ENCODE data around the gene RHPN2.
"Not testable (repeated sequence)": the region's sequence is repeated elsewhere in the genome, so short reads cannot be mapped to it uniquely, and the experiment has no call there.

The RHPN2 gene

GRCh38 chr19:33032218-33032781, 32.4 kb downstream of the RHPN2 start:
- no peak for DNase-seq (ENCODE audit: low read depth in 1 of 2, low spot score in 1 of 2)

DNA sequence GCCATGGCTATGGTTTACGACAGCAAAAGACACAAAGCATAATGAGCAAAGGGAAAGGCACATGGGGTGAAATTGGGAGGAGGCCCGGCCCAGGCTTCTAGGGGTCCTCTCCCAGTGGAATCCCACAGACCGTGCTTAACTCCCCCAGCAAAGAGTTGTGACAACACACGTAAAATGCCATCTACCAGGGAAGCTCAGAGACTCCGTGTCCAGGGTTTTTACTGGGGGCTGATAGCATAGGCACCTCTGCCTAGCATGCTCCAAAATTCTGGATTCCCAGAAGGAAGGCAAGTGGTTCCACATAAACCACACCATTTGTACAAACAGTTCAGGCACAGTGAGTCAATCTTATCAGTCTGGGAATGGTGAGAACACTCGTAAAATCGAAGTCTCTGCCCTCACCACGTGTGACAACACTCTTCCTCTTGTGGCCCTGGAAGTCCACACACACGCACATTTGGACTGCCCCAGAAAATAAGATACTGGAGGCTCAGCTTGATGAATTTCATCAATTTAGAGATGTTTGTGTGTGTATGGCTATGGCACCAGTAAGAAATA, 34.9 kb downstream of the RHPN2 start:
- no peak for DNase-seq (ENCODE audit: low read depth in 1 of 2, low spot score in 1 of 2)

GRCh38 chr19:33026602-33027001, 38.1 kb downstream of the RHPN2 start:
- not testable (repeated sequence) for DNase-seq (ENCODE audit: low read depth in 1 of 2, low spot score in 1 of 2)

GRCh38 chr19:33025468-33026238, 39.0 kb downstream of the RHPN2 start:
- DNase-seq (ENCODE audit: low read depth in 1 of 2, low spot score in 1 of 2), result not testable (repeated sequence)

DNA sequence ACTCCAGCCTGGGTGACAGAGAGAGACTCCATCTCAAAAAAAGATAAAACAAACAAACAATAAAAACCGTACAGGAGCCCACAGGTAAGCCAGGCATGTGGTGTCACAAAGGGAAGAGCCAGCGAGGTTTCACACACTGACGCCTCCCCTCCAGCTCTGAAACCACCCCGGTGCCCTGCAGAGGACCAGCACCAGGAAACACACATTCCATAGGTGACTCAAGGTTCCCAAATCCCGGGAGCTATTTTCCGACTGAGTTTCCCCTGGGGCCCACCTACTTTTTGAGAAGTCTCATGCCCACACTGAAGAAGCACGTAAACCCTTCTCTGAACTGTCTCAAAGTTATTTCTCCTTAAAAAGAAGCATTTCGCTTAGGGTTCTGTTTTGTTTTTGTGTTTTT, 40.3 kb downstream of the RHPN2 start:
- no peak for DNase-seq (ENCODE audit: low read depth in 1 of 2, low spot score in 1 of 2)

DNA sequence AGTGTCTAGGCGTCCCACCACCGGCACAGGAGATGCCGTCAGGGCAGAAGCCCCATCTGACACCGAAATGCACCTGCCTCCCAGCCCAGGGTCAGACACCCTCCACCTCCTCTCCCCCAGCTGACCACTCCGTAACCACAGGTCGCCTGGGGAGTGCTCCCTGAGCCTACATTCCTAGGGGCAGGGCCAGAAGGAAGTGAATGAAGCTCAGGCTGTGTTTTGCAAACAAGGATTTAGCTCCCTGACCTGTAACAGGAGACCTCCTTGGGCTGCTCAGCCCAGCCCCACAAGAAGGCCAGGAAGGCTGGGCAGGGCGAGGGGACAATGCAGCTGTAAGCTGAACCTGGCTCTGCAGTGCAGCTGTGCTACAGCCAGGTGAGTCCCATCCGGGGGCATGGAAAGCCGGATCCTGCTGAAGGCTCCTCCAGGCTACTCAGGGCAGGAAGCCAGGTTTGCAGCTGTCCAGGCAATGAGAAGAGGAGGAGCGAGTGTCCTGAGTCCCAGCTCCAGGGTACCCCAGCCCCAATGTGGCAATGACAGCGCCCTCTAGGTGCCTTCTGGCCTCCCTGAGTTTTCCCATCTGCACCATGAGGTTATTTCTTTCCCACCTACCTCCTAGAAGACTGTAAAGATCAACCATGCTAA, 42.1 kb downstream of the RHPN2 start:
- DNase-seq (ENCODE audit: low read depth in 1 of 2, low spot score in 1 of 2), result no peak

DNA sequence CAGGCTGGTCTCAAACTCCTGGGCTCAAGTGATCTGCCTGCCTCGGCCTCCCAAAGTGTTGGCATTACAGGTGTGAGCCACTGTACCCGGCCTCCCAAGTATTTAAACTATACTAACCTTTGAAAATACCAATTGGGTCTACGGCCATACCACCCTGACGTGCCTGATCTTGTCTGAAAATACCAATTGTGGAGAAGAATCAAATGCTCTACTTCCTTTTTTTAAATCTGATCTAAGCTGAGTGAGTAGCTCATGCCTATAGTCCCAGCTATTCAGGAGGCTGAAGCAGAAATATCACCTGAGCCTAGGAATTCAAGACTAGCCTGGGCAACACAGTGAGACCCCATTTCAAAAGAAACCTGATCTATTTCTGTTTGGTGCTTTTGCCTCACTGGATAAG, 53.8 kb downstream of the RHPN2 start:
- not testable (repeated sequence) for DNase-seq (ENCODE audit: low read depth in 1 of 2, low spot score in 1 of 2)

- no peak for DNase-seq (ENCODE audit: low read depth in 1 of 2, low spot score in 1 of 2)
These were observed 56.0 kb downstream of the RHPN2 start for GRCh38 chr19:33008738-33009137.

DNA sequence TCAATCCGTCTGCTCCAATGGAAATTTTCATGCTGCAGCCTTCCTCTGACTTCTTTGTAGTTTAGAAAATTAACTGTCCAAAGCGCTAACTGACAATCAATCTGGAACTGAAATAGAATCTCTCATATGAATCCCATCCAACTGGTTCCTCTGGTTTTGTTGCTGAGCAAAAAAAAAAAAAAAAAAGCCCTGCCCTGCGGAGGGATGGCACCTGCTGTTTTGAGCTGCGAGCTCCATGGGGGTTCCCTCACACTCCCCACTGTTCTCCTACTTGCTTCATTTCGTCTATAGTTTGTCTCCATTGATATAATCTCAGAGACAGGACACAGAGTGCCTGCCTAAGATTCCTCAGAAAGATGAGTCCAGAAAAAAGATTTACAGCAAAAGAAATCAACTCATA, 59.2 kb downstream of the RHPN2 start:
- no peak for DNase-seq (ENCODE audit: low read depth in 1 of 2, low spot score in 1 of 2)

- DNase-seq (ENCODE audit: low read depth in 1 of 2, low spot score in 1 of 2), result not testable (repeated sequence)
These were observed 61.2 kb downstream of the RHPN2 start for GRCh38 chr19:33003424-33004024.

- not testable (repeated sequence) for DNase-seq (ENCODE audit: low read depth in 1 of 2, low spot score in 1 of 2)
These were observed 62.4 kb downstream of the RHPN2 start for GRCh38 chr19:33002126-33002865.

GRCh38 chr19:33000910-33001309, 63.8 kb downstream of the RHPN2 start:
- DNase-seq (ENCODE audit: low read depth in 1 of 2, low spot score in 1 of 2), result no peak

DNA sequence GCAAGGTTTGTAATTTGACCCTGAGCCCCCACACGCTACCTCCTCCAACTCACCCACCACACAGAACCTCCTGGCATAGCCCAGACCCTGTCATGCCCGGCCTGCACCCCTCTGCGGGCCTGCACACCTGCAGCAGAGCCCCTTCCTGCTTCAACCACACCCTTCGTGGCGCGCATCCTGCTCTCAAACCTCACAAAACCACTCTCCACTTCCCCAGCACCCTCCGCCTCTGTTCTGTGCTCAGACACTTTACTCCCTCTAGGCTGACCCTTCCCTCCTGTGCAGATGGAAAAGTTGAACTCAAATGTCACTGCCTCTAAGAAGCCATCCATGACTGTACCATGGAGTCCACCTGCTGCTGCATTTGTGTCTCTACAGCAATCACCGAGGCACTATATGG, 64.2 kb downstream of the RHPN2 start:
- no peak for DNase-seq (ENCODE audit: low read depth in 1 of 2, low spot score in 1 of 2)

DNA sequence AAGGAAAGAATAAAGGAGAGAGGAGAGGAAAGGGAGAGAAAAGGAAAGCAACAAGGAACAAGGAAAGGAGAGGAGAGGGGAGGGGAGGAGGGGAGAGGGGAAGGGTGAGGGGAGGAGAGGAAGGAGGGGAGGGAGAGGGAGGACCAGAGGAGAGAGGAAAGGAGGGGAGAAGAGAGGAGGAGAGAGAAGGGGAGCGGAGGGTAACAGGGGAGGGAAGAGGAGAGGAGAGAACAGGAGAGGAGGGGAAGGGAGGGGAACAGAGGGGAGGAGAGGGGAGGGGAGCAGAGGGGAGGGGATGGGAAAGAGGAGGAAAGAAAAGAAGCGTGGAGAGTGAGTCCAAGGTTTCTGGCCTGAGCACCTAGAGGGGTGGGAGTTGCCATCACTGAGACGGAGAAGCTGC, 66.0 kb downstream of the RHPN2 start:
- DNase-seq (ENCODE audit: low read depth in 1 of 2, low spot score in 1 of 2), result no peak

GRCh38 chr19:32997716-32998355, 66.9 kb downstream of the RHPN2 start:
- DNase-seq (ENCODE audit: low read depth in 1 of 2, low spot score in 1 of 2), result no peak

DNA sequence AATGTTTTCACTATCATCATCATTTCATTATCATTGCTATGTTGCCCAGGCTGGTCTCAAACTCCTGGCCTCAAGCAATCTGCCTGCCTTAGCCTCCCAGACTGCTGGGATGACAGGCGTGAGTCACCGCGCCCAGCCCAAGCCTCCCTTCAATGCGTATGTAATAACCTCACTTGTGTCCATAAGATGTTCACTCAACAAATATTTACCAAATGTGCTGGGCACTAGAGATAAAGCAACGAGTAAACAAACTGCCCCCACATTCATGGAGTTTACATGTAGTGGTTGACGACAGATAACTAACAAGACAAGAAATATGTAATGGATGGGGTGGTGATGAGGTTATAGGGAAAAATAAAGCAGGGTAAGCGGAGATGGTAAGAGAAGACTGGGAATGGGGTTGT, 67.6 kb downstream of the RHPN2 start:
- not testable (repeated sequence) for DNase-seq (ENCODE audit: low read depth in 1 of 2, low spot score in 1 of 2)

DNA sequence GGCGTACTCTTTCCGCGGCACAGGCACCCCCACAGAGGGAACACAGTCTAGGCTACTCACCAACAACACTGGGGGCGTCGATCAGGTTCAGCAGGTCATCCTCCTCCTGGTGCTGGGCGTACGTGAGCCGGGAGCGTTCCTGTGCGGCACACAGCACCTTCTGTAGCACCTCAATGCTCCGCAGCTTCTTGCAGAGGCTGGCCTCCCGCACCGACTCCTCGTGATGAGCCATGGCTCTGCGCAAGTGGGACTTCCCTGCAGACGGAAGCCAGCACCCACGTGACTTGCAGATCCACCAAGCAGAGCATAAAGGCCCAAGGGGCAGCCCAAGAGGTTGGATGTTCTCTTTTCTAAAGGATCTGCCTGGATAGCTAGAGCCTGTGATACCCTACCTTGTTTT, 68.7 kb downstream of the RHPN2 start:
- not testable (repeated sequence) for DNase-seq (ENCODE audit: low read depth in 1 of 2, low spot score in 1 of 2)

GRCh38 chr19:32988724-32989123, 76.0 kb downstream of the RHPN2 start:
- DNase-seq (ENCODE audit: low read depth in 1 of 2, low spot score in 1 of 2), result no peak

GRCh38 chr19:32988254-32988653, 76.4 kb downstream of the RHPN2 start:
- DNase-seq (ENCODE audit: low read depth in 1 of 2, low spot score in 1 of 2), result not testable (repeated sequence)

- DNase-seq (ENCODE audit: low read depth in 1 of 2, low spot score in 1 of 2), result not testable (repeated sequence)
These were observed 82.2 kb downstream of the RHPN2 start for GRCh38 chr19:32982488-32982887.
